Measurements from ENCODE around the gene C2orf78.

Gene C2orf78

DNA sequence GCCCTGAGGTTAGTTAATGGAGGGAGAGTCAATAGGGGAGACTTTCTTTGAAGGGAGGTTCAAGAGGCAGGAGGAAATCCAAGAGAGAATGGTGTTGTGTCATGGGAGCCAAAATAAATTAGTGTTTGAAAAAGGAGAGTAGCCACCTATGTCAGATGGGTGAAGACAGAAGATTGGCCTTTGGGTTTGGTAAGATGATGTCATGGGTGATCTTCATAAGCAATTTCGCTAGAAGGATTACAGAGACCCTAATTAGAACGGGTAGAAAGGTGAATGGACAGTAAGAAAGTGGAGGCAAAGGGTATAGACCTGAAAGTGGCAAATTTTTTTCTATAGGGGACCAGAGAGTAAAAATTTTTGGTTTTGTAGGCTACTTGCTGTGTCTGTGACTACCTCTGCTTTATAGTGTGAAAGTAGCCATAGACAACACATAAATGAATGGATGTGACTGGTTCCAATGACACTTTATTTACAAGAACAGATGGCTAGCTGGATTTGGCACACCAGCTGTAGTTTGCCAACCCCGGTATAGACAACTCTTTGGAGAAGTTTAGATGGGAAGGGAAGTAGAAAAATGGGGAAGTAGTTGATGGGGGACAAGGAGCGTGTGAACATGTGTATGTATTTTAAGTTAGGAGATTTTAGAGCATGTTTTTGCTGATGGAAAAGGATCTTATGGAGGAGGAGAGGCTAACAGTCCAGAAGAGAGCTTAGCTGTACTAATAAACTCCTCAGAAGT, 54.0 kb downstream of the C2orf78 start:
- no peak for DNase-seq (ENCODE audit: low read depth in 2 of 2)

DNA sequence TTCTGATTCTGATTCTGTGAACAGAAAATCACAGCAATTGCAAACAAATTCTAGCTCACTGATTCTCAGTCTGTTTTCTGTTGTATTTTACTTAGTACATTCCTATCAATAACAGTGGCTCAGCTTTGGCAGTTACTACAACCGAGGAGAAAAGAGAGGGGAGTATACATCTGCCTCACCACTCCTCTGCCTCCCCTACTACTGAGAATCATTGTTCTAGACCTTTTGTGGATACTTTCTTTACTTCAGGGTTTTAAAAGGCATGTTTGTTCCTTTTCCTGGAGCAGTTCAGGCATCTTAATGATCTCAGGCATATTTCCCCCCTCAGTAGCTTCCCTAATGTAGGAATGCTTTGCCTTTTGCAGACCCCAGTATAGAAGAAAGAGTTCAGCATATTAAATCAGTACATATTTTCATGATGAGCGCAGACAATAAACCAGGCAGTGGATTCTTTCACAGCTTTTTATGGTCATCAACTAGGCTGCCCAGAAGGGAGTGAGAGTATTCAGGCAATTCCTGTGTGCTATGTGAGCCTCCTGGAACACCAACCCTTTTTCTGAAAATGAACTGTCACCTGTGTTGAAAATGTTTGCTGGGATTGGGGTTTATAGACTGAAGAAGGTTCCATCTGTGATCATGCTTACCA, 55.0 kb downstream of the C2orf78 start:
- no peak for DNase-seq (ENCODE audit: low read depth in 2 of 2)

DNA sequence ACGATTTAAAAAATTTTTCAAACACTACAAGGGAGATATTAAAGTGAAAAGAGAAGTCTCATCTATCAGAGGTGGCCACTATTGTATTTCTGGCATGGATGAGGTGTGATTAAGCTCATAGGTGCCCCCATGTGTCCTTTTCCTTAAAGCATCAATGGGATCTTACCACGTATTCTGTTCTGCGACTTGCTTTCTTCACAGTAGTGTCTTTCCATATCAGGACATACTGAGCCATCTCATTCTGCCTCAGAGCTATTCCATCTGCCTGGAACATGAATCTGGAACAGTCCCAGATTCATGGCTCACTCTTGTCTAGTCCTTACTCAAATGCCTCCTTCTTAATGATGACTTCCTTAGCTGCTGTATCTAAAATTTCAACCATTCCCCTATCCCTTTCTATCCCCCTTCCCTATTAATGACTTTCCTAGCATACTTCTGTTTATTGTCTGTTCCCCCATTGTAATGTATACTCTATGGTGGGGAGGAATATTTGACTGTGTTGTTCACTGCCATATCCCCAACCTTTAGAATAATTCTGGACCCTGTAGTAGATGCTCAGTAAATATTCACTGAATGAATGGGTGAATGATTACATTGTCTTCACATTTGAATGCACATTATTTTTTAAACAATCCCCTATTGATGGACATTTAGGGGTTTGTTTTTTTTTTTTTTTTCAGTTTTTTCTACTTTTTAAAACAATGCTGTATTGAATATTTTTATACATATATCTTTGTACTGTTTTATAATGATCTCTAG, 55.8 kb downstream of the C2orf78 start:
- no peak for DNase-seq (ENCODE audit: low read depth in 2 of 2)

DNA sequence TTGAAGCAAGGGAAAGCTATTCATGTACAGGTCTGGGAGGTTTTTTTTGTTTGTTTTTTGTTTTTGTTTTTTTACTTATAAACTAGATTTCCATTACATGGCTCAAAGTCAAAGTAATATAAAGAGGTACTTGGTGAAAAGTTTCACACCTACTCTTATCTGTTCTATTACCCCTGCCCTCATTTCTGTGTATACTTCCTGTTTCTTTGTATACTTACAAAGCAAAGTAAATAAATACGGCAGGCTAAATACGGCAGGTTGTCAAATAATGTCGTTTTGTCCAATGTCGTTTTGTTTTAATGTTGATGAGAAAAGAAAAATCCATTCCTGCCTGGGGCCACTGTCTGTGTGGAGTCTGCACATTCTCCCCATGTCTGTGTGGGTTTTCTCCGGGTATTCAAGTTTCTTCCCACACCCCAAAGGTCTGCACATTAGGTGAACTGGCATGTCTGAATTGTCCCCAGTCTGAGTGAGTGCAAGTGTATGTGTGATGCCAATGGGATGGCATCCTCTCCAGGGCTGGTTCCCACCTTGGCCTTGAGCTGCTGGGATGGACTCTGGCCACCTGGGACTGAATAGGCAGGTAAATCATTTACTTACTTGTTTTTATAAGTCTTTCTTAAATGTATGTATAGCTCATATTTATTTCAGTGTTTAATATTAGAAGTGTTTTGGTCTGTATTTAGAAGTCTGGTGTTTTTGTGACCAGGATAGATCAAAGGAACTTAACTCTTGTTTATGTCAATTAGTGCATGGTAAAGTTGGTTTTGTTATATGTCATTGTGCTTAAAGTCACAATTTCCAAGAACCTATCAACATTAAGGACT, 58.1 kb downstream of the C2orf78 start:
- no peak for DNase-seq (ENCODE audit: low read depth in 2 of 2)

DNA sequence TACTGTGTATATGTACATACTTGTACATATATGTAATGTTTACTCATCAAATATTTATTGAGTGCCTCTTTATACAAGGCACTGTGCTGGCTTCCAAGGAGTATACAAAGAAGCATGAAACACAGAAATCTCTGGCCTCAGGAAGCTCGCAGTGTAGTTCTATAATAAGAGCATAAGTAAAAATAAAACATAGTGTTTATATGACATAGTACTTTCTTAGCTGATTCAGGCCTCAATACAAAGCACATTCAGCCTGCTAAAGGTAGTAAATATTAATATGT, 58.7 kb downstream of the C2orf78 start:
- DNase-seq (ENCODE audit: low read depth in 2 of 2), result no peak

DNA sequence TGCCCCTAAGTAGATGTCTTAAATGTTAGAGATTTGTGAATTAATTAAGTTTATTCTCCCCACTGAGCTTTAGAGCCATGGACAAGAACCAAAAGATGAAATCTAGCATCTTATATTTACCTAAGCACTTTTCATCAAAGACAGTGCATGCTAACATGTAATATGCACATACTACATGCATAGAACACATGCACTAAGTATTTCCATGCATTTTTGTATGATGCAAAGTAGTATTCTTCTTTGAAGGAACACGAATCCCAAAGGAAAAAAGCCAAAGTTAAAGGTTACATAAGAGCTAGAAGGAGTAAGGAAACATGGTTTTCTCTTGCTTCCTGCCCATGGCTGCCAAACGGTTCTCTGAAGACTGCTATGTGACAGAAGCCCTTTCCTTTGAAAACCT, 60.1 kb downstream of the C2orf78 start:
- no peak for DNase-seq (ENCODE audit: low read depth in 2 of 2)

DNA sequence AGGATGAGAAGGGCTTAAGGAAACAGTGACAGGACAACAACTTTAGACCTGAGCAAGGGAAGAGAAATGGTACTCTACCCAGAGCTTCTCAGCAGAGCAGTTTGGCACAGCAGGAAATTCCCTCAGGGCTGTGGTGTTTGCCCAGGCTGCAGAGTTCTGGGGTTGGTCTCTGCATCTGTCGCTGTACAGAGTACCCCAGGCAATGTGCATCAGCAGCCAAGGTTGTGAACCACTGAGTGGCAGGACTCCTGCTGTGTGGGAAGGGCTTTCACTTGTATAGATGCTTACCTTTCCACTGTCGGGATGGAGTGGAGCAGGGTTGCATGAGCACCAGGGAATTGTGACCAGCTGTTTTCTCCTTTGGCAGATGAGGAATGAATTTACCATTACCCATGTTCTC, 66.0 kb downstream of the C2orf78 start:
- no peak for DNase-seq (ENCODE audit: low read depth in 2 of 2)

DNA sequence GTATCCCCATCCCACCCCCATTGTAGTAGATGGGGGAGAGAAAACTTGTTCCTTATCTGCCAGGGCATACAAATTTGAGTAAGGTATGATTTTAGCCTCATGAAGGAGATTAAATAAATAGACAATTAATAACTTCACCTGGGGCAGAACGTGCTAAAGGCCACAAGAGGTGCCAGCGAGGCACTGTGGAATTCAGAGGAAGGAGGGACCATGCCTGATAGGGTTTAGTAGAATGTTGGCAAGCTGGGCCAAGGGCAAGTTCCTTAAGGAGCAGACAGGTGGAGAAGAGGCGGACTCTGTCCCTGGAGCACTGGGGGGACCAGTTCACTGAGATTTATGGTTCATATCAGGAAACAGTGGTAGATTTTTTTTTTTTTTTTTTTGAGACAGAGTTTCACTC, 67.3 kb downstream of the C2orf78 start:
- no peak for DNase-seq (ENCODE audit: low read depth in 2 of 2)

DNA sequence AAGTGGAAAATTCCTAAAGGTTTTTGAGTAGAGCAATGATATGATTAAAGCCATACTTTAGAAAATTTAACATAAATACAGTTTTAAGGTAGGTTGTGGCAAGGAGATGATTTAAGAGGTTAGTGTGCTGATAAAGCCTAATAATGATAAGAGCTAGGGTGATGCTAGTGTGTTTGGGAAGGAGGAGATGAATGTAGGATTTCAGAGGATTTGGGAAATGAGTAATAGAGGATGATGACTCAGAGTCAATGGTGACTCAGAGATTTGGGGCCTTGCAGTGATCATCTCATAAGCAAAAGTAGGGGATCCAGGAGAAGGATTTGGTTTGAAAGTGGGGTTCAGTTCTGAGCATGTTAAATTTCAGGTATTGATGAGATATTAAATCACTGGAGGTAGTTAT, 68.0 kb downstream of the C2orf78 start:
- no peak for DNase-seq (ENCODE audit: low read depth in 2 of 2)

DNA sequence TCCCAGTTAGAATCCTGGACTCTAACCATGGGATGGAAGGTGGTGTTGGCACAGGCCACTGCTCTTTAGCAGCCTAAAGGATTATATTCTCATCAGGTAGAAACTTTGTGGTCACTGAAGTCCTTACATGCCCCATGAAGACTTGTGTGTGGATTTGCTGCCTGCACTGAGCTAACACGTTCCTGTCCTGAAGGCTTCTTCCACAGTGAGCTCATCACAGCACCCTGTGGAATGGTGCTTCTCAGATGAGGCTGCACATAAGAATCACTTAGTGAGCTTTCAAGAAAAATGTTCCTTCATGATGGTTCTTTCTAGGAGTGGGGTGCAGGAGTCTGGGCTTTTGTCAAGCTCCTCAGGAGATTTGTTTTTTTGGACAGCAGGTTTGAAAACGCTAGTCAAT, 71.5 kb downstream of the C2orf78 start:
- no peak for DNase-seq (ENCODE audit: low read depth in 2 of 2)

DNA sequence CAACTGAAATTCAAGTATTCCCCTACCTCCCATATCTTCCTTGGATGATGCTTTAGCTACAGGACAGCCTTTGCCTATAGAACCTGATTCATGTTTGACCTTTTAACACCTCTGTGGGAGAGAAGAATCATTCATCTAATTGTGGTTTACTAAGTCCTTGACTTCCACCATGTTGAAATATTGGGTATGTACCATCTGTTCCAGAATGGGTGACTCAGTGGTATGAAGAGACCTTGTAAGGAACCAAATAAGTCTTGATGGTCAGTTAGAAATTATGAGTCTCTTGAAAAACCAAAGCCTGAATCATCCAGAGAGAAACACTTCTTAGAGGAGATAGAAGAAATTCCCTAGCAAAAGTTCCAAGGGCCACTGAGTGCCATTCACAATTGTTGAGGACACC, 72.2 kb downstream of the C2orf78 start:
- DNase-seq (ENCODE audit: low read depth in 2 of 2), result no peak

DNA sequence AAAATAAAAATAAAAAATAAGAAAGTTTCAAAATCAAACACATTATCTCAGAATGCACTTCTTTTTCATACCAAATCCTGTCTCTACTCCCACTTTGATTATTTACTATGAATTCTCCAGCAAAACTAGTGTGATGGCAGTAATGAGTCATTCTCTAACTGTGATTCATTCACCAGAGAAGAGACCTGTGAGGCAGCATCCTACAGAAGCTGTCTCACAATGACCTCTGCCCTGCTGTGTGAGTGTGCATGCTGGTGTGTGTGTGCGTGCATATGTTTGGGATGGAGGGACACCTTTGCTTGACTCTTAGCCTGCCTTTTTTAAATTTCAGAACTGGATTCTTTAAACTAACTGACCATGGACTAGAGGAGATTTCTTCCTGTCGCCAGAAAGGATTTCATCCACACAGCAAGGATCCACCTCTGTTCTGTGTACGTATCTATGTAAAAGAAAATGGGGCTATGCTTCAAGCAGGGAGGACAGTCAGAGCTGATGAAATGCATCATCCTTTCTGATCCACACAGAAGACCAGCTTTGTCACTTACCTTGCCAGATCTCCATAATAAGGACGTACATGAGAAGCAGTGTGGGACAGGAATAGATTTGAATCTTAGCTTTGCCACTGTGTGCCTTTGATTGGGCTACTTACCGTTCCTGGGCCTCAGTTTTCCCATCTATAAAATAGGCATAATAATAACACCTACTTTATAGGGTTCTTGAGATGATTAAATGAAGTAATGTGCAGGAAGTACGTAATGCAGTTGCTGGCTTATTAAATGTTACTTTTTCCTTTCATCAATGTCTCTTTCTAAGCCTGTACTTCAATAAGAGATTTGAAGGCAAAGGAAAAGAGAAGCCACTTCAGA, 76.0 kb downstream of the C2orf78 start:
- DNase-seq (ENCODE audit: low read depth in 2 of 2), result peak; percentile 12 to 38

DNA sequence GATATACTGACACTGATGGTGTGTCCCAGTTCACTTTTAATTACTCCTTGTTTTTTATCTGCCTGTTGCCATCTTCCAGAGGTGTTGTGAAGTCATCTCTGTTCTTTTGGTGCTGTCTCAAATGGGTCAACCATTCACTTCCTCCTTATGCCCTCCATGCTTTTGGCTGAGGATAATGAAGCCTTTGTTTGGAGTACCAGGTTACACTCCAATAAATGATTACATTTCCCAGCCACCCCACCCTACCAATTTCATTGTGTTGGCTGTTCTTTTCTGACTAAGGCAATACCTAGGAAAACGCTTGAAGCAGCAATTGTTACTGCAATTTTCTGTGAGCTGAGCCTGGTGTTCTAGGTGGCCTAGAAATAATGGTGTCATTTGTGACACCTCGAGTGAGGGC, 79.0 kb downstream of the C2orf78 start:
- no peak for DNase-seq (ENCODE audit: low read depth in 2 of 2)

All from stimulated activated CD4-positive, alpha-beta T cell treated with anti-CD3 and anti-CD28 coated beads, Interleukin-4, amount 100 ng/mL, for 48 hours (primary cell).